AG09319 (cell line): ENCODE measurements around the gene KRTAP5-11.
"Not testable (repeated sequence)": the region's sequence is repeated elsewhere in the genome, so short reads cannot be mapped to it uniquely, and the experiment has no call there.

ENCODE experiments used
- DNase-seq: peaks from one replicate; pipeline ENCODE4 v3.0.0-alpha.2; 2010; ENCODE audit warnings: low read depth; ENCODE audit errors: extremely low read depth
- CTCF ChIP-seq: IDR thresholded peaks from 2 replicates; pipeline ENCODE4 v1.5.1; 2011; ENCODE audit warnings: low read depth, mild to moderate bottlenecking, inconsistent platforms, low read length, moderate library complexity

The KRTAP5-11 gene

DNA sequence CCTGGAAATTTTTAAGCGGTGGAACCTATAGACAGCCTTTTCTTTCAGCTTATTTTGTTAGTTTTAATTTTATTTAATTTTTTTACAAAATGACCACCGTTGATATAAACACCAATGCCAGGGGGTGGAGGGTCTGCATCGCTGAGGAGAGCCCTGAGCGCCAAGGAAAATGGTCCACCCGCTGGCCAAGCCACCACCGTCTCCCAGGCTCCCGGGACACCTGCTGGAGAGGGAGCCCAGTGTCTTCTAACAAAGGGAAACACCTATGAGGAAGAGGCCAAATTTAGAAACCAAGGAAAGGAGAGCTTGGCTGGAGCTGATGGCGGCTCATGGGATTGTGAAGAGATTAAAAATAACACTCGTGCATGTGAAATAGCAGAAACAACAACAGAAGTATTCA is 45.1 kb downstream of the KRTAP5-11 start:
- DNase-seq, result no peak
- TF ChIP-seq CTCF, result no peak

GRCh38 chr11:71535825-71536224 is 46.9 kb downstream of the KRTAP5-11 start:
- TF ChIP-seq CTCF, result no peak
- no peak for DNase-seq

GRCh38 chr11:71534711-71535608 is 47.7 kb downstream of the KRTAP5-11 start:
- not testable (repeated sequence) for DNase-seq

- TF ChIP-seq CTCF, result no peak
- no peak for DNase-seq
These were observed 50.6 kb downstream of the KRTAP5-11 start for GRCh38 chr11:71532036-71532610.
